ENCODE results near the gene POPDC2. TPM values are rescaled to one million over a fixed set of nuclear protein-coding genes. Genes with fewer than 3 reads are reported as not detected.

Gene POPDC2
- total RNA-seq, 2 donors from 2014 or later = 8.7 to 26.5 TPM

DNA sequence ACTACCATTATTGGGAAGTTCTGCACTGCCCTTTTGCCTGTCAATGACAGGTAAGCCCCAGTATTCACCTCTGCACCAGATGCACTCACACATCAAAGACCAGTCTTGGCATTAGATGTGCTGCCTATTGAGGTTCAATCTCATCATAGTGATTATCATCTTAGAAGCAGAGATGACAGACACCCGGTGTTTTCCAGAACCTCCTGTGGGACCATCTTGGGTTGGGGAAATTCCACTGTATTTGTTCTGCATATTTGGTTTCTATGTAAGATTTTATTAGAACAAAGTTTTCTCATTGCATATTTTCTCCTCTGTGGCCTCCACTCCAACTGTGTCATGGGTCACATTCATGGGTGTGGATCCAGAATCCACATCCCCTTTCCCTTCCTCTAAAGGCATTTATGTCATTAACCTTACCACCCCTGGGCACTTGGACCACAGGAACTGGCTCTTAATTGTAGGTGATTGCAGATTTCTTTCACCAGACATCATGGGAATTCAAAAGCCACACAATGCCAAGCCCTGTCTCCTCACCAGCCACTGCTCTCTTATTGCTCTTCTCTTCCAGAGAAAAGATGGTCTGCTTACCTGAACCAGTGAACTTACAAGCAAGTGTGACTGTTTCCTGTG, 31.5 kb downstream of the POPDC2 start:
- Histone ChIP-seq H3K36me3 (no peaks in the 10 kb centered on the region), H3K27me3 (replicated peaks; ENCODE audit: insufficient read depth) (no peaks in the 10 kb centered on the region), H3K4me1 (replicated peaks) (no peaks in the 10 kb centered on the region), H3K4me3 (no peak overlapping the region), H3K9me3 (no peaks in the 10 kb centered on the region), H3K27ac (no peak overlapping the region)
- 33% methylated on average over 1 of the region's 1 CpG for WGBS
- intact Hi-C loops (cut with DNase I) = no loop called here
- DNase-seq (ENCODE audit: low spot score) = no peak
- TF ChIP-seq POLR2A (IDR thresholded peaks at IDR 0.05) (no peak), POLR2AphosphoS5 (IDR thresholded peaks at IDR 0.05) (no peak)
- TF ChIP-seq, protein P1, sequence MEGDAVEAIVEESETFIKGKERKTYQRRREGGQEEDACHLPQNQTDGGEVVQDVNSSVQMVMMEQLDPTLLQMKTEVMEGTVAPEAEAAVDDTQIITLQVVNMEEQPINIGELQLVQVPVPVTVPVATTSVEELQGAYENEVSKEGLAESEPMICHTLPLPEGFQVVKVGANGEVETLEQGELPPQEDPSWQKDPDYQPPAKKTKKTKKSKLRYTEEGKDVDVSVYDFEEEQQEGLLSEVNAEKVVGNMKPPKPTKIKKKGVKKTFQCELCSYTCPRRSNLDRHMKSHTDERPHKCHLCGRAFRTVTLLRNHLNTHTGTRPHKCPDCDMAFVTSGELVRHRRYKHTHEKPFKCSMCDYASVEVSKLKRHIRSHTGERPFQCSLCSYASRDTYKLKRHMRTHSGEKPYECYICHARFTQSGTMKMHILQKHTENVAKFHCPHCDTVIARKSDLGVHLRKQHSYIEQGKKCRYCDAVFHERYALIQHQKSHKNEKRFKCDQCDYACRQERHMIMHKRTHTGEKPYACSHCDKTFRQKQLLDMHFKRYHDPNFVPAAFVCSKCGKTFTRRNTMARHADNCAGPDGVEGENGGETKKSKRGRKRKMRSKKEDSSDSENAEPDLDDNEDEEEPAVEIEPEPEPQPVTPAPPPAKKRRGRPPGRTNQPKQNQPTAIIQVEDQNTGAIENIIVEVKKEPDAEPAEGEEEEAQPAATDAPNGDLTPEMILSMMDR (IDR thresholded peaks at IDR 0.05) = no peak

- Histone ChIP-seq H3K27me3 (replicated peaks; ENCODE audit: insufficient read depth) (no peaks in the 10 kb centered on the region), H3K4me1 (replicated peaks) (no peaks in the 10 kb centered on the region), H3K4me3 (no peak overlapping the region), H3K27ac (no peak overlapping the region), H3K36me3 (no peaks in the 10 kb centered on the region), H3K9me3 (no peaks in the 10 kb centered on the region)
- TF ChIP-seq POLR2A (IDR thresholded peaks at IDR 0.05) (no peak), POLR2AphosphoS5 (IDR thresholded peaks at IDR 0.05) (no peak)
- no peak for DNase-seq (ENCODE audit: low spot score)
- 91% methylated on average over 4 of the region's 4 CpGs for WGBS
- intact Hi-C loops (cut with DNase I) = no loop called here
These were observed 32.0 kb downstream of the POPDC2 start for GRCh38 chr3:119628390-119628789.

DNA sequence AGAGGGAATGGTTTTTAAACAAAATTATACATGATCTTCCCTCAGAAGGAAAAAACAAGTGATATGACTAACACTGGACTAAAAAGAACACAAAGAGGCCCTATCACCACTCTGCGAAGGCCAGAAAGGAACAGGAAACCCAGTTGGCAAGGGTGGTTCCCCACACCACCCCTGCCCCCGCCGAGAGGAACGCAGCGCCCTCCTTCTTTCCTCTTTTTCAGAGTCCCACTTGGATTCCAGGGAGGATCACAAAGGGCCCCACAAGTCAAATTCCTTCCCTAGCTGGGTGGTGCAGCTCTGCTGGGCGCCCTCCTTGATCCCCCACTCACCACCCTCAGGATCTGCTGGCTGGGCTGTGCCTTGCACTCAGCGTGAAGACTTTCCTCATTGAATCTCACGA, 32.9 kb downstream of the POPDC2 start:
- no peak overlapping the region for H3K27ac ChIP-seq
- H3K27me3 ChIP-seq (replicated peaks; ENCODE audit: insufficient read depth) = no peaks in the 10 kb centered on the region

GRCh38 chr3:119626196-119626595, 34.2 kb downstream of the POPDC2 start:
- WGBS = 89% methylated on average over 1 of the region's 1 CpG
- no peaks in the 10 kb centered on the region for H3K9me3 ChIP-seq
- intact Hi-C loops (cut with DNase I) = no loop called here
- no peaks in the 10 kb centered on the region for H3K36me3 ChIP-seq
- no peak for DNase-seq (ENCODE audit: low spot score)
- no peaks in the 10 kb centered on the region for H3K27me3 ChIP-seq (replicated peaks; ENCODE audit: insufficient read depth)
- no peak for TF ChIP-seq POLR2AphosphoS5 (IDR thresholded peaks at IDR 0.05)
- no peak for TF ChIP-seq POLR2A (IDR thresholded peaks at IDR 0.05)
- no peak overlapping the region for H3K27ac ChIP-seq
- H3K4me1 ChIP-seq (replicated peaks) = no peaks in the 10 kb centered on the region
- H3K4me3 ChIP-seq = no peak overlapping the region

More for the DNA sequence above, 32.9 kb downstream of the POPDC2 start:
- DNase-seq (ENCODE audit: low spot score) = no peak
- no peaks in the 10 kb centered on the region for H3K4me1 ChIP-seq (replicated peaks)
- H3K9me3 ChIP-seq = no peaks in the 10 kb centered on the region
- TF ChIP-seq POLR2AphosphoS5 (IDR thresholded peaks at IDR 0.05) (no peak), POLR2A (IDR thresholded peaks at IDR 0.05) (no peak)
- TF ChIP-seq, protein P1 (IDR thresholded peaks at IDR 0.05) = no peak
- H3K36me3 ChIP-seq = no peaks in the 10 kb centered on the region
- no peak overlapping the region for H3K4me3 ChIP-seq
- WGBS = 62% methylated on average over 8 of the region's 8 CpGs
- intact Hi-C loops (cut with DNase I) = no loop called here

- WGBS = 58% methylated on average over 8 of the region's 8 CpGs
- H3K36me3 ChIP-seq = no peaks in the 10 kb centered on the region
- no peak overlapping the region for H3K4me3 ChIP-seq
- no peak for DNase-seq (ENCODE audit: low spot score)
- H3K27me3 ChIP-seq (replicated peaks; ENCODE audit: insufficient read depth) = no peaks in the 10 kb centered on the region
- intact Hi-C loops (cut with DNase I) = no loop called here
- no peaks in the 10 kb centered on the region for H3K9me3 ChIP-seq
- H3K27ac ChIP-seq = no peak overlapping the region
- no peak for TF ChIP-seq POLR2AphosphoS5 (IDR thresholded peaks at IDR 0.05)
- no peak for TF ChIP-seq POLR2A (IDR thresholded peaks at IDR 0.05)
- TF ChIP-seq, protein P1 (IDR thresholded peaks at IDR 0.05) = no peak
- no peaks in the 10 kb centered on the region for H3K4me1 ChIP-seq (replicated peaks)
These were observed 34.8 kb downstream of the POPDC2 start for GRCh38 chr3:119625451-119626153.
